ENCODE measurements around the gene PAF1.
A peak's percentile ranks its signal among the peaks of the same experiment; 100 is the strongest.

The PAF1 gene

DNA sequence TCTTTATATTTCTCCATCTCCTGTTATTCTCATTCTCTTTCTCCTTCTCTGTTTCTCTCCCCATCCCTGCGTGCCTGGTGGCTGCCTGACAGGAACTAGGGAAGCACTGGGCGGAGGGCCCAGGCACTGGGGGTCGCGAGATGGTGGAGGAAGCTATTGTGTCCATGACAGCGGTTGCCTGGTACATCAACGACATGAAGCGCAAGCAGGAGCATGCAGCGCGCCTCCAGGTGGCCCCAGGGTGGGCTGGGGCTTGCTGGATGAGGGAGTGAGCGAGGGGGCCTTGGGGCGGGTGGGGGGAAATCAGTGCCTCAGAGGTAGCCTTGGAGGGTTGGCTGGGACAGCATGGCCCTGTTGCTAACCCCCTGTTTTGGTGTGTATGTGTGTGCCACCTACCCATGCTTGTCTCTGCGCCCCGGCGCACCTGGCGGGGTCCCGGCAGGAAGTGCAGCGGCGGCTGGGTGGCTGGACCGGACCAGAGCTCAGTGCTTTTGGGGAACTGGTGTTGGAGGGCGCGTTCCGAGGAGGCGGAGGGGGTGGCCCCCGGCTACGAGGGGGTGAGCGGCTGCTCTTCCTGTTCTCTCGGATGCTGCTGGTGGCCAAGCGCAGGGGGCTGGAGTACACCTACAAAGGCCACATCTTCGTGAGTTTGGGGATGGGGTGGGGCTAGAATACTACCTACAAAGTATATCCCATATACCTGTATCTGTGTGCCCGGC lies 26.7 kb upstream of the PAF1 start:
- DNase-seq (ENCODE audit: low read depth, low spot score) = no peak

DNA sequence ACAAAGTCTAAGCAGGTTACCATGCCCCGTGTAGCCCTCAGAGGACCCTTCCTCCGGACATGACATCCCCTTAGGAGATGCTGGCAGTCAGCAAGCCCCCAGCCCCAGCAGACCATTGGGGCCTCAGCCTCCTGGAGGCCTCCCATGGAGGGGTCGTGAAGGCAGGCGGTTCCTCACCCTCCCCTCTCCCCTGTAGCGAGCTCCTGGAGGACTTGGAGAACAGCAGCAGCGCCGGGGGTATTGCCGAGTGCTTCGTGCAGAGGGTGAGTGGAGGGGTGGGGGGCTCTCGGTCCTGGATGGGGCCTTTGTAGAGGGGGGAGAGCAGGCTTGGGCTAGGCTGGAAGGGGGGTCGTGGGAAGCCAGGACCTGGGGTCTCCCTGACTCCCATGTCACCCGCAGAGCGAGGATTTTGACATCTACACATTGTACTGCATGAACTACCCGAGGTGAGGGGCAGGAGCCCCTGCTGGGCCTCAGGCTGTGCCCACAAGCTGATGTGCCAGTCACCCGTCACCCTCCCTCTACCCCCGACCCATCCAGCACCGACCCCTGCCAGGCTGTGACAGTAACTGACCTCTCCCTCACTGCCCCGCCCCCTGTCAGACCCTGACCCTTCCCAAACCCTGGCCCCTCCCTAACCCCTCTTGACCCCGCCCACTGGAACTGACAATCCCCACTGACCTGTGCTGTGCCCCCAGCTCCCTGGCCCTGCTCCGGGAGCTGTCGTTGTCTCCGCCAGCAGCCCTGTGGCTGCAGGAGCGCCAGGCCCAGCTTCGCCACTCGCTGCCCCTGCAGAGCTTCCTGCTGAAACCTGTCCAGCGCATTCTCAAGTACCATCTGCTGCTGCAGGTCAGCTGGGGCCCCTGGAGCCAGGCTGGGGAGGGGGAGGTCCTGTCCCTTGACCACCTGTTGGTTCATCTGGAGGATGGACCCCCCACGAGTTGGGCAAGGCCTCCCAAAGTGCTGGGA lies 25.5 kb upstream of the PAF1 start:
- no peak for DNase-seq (ENCODE audit: low read depth, low spot score)

DNA sequence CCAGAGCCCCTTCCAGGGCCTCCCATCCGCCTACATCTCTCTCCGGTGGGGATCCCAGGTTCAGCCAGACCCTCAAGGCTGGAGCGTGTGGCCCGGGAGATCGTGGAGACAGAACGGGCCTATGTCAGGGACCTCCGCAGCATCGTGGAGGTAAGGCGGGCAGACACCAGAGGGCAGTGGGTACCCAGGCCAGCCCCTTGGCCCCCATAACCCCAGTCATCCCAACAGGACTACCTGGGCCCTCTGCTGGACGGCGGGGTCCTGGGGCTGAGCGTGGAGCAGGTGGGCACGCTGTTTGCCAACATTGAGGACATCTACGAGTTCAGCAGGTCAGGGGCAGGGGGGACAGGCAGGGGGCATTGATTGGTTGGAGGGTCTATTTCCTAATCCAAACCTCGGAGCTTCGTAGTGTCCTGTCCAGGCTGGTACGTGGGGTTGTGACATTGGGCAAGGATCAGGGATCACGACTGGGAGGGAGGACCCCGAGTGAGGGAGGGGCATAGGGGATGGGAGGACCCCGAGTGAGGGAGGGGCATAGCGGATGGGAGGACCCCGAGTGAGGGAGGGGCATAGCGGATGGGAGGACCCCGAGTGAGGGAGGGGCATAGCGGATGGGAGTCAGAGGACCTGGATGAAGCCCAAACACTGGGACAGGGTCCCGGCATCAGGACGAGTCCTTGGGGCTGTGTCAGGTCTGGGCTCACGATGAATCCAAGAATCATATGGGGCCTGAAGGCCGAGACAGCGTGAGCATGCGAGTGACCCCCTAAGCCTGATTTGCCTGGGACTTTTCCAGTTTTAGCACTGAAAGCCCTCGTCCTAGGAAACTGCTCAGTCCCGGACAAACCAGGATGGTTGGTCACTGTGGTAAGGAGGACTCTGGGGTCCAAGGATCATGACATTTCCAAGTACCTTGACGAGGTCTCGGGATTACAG lies 24.5 kb upstream of the PAF1 start:
- no peak for DNase-seq (ENCODE audit: low read depth, low spot score)

DNA sequence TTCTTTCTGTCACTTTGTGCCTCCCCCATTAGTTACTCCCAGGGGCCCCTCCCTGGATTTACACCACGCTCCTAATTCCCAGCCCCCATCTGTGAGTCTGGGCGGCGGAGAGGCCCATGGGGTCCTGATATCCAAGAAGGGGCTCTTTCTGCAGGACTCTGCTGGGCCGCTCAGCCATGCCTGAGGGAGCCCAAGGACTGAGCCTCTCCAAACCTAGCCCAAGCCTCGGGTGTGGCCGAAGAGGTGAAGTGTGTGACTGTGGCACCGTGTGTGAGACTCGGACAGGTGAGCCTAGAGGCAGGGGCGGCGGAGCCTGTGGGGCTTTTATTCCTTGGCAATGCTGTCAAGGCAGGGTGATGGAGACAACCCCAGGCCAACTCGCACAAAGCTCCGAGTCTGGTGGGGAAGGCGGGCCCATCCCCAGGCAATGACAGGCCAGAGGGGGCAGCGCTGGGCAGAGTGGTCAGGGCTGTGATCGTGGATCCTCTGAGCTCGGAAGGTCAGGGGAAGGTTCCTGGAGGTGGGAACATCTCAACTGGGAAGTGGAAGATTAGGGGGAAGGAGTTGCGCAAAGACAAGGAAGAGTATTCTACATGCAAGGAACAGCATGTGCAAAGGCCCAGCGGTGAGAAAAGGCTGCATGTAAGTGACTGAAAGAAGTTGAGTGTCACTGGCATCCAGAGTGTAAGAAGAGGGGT lies 23.2 kb upstream of the PAF1 start:
- no peak for DNase-seq (ENCODE audit: low read depth, low spot score)

DNA sequence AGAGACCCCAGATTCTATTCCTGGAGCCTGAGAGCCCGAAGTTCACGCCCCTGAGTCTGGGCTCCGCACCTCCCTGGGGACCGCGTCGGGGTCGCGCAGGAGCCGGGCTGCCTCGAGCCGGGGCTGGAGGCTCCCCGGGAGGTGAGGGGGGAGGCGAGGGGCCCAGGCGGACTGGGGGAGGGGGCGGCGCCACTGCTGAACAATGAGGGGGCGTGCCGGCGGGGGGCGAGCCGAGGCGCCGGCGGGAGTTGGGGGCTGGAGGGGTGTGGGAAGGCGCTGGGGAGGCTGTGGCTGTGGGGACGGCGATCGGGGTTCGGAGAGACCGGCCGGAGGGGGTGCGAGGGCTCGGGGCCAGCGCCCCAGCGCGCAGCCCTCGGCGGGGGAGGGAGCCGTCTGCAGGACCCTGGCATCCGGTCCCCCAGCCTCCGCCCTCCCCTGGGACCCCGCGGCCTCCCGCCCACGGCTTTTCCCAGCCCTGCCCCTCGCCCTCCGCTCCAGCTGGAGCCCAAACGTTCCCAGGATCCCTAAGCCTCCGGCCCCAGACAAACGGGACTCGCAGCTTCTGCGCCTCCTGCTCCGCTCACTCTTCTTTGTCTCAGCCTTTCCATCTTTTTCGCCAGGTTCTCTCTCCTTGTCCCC lies 22.5 kb upstream of the PAF1 start:
- DNase-seq (ENCODE audit: low read depth, low spot score) = no peak

DNA sequence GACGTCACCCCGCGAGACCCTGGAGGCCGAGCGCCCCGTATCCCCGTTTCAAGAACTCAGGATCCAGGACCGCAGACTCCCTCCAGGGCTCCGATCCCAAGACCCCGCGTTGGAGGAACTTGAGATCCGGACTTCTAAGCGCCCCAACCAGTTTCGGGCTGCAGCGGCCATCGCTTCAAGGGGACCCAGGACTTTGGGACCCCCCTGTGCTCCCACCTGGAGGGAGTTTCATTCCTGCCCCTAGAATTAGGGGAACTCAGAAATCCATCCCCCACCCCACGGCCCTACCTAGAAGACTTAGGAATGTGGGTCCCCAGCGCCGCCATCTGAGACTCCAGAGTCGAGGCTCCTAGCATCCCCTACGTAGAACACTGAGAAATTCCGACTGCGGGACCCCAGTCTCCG lies 22.0 kb upstream of the PAF1 start:
- no peak for DNase-seq (ENCODE audit: low read depth, low spot score)

DNA sequence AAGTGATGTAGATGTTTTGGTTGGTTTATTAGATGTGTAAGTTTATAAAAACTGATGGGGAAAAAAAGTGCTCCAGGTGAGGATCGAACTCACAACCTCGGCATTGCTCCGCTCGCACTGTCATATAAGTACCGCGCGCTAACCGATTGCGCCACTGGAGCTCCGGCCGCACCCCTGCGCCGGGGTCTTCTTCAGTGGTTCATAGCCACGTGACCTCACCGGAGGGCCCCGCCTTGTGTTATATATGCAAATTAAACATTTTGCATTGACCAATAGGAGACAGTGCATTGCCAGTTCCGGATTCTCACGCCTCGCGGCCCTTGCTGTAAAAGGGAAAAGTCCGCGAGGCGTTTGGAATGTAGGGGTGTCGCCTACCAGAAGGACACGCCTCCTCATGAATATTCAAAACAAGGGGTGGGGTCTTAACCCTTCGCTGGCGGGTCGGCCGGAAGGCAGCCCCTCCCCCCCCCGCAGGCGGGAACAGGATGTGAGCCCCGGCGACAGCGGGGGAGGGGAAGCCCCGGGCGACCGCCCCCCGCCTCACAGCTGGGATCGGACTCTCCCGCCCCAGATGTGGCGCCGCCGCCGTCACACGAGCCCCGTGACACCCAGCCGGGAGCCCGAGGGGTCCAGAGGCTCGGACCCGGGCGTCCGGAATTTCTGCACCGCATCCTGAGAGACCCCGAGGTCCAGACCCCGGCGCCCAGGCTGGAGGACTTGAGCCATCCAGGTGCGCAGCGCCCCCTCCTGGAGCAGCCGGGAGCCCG lies 21.4 kb upstream of the PAF1 start, which contains the start of gene PLEKHG2:
Gene PLEKHG2 (plus strand): TSS at position 570 of the 767 bp plus-strand sequence. CDS start 1,418 bp downstream, outside the sequence.
- peak; percentile 99 for DNase-seq (ENCODE audit: low read depth, low spot score)

DNA sequence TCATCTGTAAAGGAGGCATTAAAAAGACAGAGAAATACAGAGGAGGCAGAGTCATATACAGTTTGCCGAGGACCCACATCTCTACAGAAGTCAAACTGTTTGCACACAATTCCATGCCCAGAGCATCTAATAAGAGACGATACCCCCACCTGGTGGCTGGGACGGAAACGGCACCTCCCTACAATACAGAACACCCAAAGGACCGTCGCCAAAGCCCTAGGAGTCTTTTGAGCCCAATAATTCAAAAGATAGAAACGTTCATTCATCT lies 20.9 kb upstream of the PAF1 start:
- DNase-seq (ENCODE audit: low read depth, low spot score) = peak; percentile 80

DNA sequence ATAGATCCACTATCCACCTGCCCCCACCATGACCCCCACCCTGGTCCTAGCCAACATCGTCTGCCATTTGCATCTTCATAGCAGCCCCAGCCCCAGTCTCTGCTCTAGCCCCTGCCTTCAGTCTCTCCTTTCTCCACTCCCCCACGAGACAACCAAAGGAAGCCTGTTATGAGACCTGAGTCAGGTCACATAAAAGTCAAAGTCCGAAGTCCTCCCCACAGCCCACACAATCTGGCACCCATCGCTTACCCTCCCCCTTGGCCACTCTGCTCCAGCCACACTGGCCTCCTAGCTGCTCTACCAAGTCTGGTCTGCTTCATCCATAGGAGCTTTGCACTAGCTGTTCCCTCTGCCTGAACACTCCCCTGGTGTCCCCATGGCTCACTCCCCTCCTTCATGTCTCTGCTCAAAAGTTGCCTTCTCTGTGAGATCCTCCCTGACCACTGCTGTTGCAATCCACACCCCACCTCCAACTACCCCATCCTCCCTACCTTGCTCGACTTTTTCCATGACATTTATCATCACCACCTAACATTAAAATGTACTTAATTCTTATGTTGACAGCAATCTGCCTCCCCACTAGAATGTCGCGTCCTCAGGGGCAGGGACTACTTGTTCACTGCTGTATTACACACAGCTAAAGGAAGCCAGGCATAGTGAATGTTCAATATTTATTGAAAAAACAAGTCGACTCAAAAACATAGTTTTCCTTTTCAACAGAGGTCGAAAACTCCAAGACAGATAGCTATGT lies 20.4 kb upstream of the PAF1 start:
- no peak for DNase-seq (ENCODE audit: low read depth, low spot score)

DNA sequence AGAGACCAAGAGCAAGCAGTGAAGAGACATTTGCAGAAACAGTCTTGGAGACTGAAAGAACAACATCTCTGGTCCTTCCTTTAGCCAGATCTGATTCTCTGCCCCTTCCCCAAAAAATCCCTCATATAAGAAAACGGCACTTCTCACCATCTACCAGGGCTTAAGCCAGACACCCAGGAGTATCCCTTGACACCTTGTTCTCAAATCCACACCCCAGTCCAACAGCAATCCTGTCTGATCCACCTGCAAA lies 19.9 kb upstream of the PAF1 start:
- no peak for DNase-seq (ENCODE audit: low read depth, low spot score)

DNA sequence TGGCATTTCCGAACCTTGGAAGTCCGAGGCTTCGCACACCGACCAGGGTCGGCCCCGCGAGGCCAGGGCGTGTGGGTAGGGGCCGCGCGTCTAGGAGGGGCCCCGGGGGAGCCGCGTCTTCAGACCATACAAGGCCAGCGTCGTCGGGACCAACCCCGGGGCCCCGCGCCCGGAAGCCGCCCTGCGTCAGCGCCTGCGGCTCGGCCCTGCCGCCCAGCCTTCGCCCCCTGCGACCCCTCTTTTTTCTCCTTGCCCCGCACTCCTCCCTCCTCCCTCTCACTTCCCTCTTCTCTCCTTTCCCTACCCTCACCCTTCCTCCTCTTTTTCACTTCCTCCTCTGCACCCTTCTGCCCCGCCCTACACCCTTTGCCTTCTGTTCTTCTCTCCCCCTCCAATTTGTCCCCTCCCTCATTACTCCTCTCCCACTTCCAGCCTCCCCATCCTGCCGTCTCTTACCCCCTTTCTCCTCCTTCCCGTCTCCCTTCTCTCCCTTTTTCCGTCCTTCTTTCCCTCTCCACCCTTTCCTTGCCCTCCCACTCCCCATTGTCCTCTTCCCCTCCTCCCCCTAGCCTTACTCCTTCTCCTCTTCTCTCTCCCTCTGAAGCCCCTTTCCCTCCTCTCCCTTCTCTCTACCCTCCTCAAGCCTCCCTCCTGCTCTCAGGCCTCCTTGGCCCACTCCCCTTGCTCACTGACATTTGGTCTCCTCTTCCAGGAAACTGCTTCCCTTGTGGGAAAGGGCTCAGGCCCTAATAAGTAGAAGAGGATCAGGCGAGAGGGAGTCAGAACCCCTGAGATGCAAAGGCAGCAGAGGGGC lies 19.3 kb upstream of the PAF1 start:
- DNase-seq (ENCODE audit: low read depth, low spot score) = no peak

DNA sequence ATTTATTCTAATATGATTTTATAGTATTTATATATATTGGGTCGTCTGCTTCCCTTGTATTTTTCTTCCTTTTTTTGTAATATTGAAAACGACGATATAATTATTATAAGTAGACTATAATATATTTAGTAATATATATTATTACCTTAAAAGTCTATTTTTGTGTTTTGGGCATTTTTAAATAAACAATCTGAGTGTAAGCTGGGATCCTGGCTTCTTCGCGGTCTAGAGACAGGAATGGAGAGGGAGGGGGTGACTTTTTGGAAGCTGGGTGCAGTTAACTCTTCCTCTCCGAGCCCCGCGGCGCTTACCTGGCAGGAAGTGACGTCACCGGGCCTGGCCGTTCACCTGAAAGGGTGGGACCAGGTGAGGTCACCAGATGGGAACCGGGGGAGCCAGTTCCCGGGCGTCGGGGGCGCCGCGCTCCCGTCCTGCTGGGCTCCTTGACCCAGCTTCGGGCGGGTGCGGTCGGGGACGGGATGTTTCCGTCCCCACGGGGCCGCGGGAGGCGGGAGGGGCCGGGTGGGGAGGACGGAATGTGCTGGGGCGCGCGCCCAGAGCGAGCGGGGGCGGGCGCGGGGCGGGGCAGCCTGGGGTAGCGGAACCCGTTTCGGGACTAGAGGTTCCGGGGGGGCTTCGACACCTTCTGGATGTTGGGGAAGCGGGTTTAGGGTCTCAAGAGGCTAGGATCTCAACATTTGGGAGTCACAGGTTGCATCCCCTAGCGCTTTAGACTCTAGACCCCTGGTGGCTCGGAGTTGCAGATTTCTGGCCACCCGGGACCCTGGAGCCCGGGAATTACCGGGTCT lies 18.5 kb upstream of the PAF1 start:
- no peak for DNase-seq (ENCODE audit: low read depth, low spot score)

DNA sequence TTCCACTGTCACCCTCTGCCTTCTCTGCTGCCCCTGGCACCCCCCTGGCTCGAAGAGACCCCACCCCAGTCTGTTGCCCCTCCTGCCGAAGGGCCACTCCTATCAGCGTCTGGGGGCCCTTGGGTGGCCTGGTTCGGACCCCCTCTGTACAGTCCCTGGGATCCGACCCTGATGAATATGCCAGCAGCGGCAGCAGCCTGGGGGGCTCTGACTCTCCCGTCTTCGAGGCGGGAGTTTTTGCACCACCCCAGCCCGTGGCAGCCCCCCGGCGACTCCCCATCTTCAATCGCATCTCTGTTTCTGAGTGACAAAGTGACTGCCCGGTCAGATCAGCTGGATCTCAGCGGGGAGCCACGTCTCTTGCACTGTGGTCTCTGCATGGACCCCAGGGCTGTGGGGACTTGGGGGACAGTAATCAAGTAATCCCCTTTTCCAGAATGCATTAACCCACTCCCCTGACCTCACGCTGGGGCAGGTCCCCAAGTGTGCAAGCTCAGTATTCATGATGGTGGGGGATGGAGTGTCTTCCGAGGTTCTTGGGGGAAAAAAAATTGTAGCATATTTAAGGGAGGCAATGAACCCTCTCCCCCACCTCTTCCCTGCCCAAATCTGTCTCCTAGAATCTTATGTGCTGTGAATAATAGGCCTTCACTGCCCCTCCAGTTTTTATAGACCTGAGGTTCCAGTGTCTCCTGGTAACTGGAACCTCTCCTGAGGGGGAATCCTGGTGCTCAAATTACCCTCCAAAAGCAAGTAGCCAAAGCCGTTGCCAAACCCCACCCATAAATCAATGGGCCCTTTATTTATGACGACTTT lies 17.7 kb upstream of the PAF1 start:
- DNase-seq (ENCODE audit: low read depth, low spot score) = no peak

DNA sequence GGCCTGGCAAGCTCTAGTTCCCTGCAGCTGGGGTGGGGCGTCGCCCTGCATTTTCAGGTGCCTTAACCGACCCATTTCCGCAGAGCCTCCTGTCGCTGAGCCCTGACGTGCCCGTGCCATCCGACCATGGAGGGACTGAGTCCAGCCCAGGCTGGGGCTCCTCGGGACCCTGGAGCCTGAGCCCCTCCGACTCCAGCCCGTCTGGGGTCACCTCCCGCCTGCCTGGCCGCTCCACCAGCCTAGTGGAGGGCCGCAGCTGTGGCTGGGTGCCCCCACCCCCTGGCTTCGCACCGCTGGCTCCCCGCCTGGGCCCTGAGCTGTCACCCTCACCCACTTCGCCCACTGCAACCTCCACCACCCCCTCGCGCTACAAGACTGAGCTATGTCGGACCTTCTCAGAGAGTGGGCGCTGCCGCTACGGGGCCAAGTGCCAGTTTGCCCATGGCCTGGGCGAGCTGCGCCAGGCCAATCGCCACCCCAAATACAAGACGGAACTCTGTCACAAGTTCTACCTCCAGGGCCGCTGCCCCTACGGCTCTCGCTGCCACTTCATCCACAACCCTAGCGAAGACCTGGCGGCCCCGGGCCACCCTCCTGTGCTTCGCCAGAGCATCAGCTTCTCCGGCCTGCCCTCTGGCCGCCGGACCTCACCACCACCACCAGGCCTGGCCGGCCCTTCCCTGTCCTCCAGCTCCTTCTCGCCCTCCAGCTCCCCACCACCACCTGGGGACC lies 16.9 kb upstream of the PAF1 start:
- no peak for DNase-seq (ENCODE audit: low read depth, low spot score)

DNA sequence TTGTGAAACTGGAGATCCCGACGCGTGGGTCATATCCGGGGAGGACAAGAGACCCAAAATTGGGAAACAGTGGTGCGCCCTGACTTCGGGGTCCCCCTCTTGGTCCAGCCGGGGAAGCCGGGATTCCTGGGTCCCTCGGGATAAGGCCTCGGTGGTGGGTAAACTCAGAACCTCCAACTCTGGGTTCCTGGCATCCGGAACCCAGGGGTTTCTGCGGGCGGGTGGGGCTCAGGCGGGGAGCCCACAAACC lies 16.4 kb upstream of the PAF1 start:
- no peak for DNase-seq (ENCODE audit: low read depth, low spot score)

DNA sequence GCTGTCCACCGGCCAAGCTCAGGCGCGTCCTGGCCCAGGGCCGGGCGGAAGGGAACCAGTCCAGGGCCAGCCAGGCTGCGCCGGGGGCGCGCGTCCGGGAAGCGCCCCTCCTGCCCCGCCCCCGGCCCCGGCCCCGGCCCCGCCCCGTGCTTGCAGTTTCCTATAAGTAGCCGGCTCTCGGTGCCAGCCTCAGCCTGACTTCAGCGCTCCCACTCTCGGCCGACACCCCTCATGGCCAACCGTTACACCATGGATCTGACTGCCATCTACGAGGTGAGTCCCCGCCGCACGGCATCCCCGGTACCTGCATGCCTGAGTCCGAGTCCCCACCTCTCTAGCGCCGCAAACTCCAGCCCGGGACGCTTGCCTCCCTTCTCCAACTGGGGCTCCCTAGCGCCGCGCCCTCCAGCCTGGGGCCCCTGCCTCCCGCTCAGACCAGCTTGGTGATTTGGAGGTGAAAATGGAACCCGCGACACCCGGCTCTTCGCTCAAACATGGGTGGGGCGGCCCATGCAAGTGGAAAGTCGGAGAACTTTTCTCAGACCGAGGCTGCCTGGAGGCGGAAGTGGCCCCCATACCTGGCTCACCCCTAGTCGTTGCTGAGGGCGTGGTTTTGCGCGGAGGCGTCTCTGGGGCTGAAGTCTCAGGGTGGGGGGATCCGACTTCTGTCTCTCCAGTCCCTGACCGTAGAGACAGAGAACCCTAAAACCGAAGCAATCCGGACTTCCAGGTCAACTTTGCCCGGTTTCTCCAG lies 15.9 kb upstream of the PAF1 start, which contains the start of gene ZFP36:
Gene ZFP36 (plus strand): TSS at position 192 of the 754 bp plus-strand sequence. CDS start 58 bp downstream, at position 250.
- DNase-seq (ENCODE audit: low read depth, low spot score) = no peak

Data from brain pericyte (primary cell).